ENCODE measurements around the gene GNG4. TPM values are rescaled to one million over a fixed set of nuclear protein-coding genes. Genes with fewer than 3 reads are reported as not detected.

The GNG4 gene
- total RNA-seq, 2 donors from 2014 or later, result 13.5 to 14.2 TPM

DNA sequence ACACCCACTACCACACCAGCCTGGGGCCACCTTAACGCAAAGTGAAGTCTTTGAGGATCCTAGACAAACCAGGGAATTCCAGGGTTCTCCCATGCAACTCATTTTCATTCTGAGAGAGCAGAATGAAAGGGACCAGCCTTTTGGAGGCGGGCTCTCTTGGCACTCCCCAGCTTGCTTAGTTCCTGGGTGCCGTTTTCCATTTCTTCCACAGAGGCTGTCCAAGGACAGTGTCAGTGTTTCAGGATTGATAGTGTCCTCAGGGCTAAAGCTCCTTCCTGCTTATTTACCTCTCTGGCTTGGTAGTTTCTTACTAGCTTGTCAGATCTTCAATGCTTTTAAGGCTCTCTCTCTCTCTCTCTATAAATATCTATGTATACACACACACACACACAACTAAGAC lies 30.1 kb upstream of the GNG4 start:
- Histone ChIP-seq H3K27me3 (ENCODE audit: control insufficient read depth, insufficient read depth, low read length, poor library complexity, severe bottlenecking) (no peaks in the 10 kb centered on the region), H3K4me3 (ENCODE audit: low read length) (no peak overlapping the region), H3K36me3 (ENCODE audit: control insufficient read depth, insufficient read depth, low read length) (no peaks in the 10 kb centered on the region), H3K9me3 (ENCODE audit: control insufficient read depth, low read length) (peaks cover 22% of the 10 kb centered on the region), H3K9ac (ENCODE audit: extremely low read depth, low read length, poor library complexity, severe bottlenecking) (no peak overlapping the region), H3K4me1 (ENCODE audit: control insufficient read depth, insufficient read depth, low read length) (peaks cover 13% of the 10 kb centered on the region), H3K27ac (ENCODE audit: low read depth, low read length) (no peak overlapping the region)
- Mint-ChIP-seq H3K36me3 (ENCODE audit: low read depth) (no peaks in the 10 kb centered on the region), H3K4me3 (no peak overlapping the region), H3K4me1 (peaks cover 36% of the 10 kb centered on the region), H3K27me3 (ENCODE audit: insufficient read depth) (no peaks in the 10 kb centered on the region), H3K9me3 (peaks cover 9% of the 10 kb centered on the region), H3K27ac (no peak overlapping the region)
- 94 to 96% methylated on average over 3 of the region's 3 CpGs for WGBS, 2 experiments (ENCODE audit: insufficient coverage in 1 of 2, insufficient read length in 1 of 2)
- TF ChIP-seq, protein P1, sequence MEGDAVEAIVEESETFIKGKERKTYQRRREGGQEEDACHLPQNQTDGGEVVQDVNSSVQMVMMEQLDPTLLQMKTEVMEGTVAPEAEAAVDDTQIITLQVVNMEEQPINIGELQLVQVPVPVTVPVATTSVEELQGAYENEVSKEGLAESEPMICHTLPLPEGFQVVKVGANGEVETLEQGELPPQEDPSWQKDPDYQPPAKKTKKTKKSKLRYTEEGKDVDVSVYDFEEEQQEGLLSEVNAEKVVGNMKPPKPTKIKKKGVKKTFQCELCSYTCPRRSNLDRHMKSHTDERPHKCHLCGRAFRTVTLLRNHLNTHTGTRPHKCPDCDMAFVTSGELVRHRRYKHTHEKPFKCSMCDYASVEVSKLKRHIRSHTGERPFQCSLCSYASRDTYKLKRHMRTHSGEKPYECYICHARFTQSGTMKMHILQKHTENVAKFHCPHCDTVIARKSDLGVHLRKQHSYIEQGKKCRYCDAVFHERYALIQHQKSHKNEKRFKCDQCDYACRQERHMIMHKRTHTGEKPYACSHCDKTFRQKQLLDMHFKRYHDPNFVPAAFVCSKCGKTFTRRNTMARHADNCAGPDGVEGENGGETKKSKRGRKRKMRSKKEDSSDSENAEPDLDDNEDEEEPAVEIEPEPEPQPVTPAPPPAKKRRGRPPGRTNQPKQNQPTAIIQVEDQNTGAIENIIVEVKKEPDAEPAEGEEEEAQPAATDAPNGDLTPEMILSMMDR (conservative IDR thresholded peaks at IDR 0.05), result no peak
- no peak for DNase-seq

DNA sequence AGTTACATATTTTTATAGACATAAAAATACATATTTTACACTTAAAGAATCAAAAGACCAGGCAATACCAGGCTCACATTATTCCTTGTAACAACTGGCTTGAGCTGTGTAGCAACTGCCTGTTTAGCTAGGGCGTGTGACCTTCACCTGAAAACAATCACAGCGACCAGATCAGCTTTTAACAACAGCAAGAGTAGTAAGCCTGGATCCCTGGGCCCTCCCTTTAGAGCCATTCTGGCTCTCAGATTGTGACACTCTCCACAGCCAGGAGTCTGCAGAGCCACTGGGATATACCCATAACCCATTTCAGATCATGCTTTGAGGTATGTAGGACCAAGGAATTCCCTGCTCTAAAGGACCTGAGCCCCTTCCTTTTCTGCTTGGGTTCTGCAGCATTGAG lies 29.4 kb upstream of the GNG4 start:
- peaks cover 9% of the 10 kb centered on the region for H3K9me3 Mint-ChIP-seq
- H3K27ac Mint-ChIP-seq, result no peak overlapping the region
- no peaks in the 10 kb centered on the region for H3K36me3 Mint-ChIP-seq (ENCODE audit: low read depth)
- no peaks in the 10 kb centered on the region for H3K27me3 ChIP-seq (ENCODE audit: control insufficient read depth, insufficient read depth, low read length, poor library complexity, severe bottlenecking)
- H3K36me3 ChIP-seq (ENCODE audit: control insufficient read depth, insufficient read depth, low read length), result no peaks in the 10 kb centered on the region
- H3K4me1 ChIP-seq (ENCODE audit: control insufficient read depth, insufficient read depth, low read length), result peaks cover 13% of the 10 kb centered on the region
- H3K4me3 ChIP-seq (ENCODE audit: low read length), result no peak overlapping the region
- no peak overlapping the region for H3K9ac ChIP-seq (ENCODE audit: extremely low read depth, low read length, poor library complexity, severe bottlenecking)
- WGBS, 2 experiments (ENCODE audit: insufficient coverage in 1 of 2, insufficient read length in 1 of 2), result 78 to 84% methylated on average over 2 of the region's 2 CpGs
- TF ChIP-seq, protein P1 (conservative IDR thresholded peaks at IDR 0.05), result no peak
- no peaks in the 10 kb centered on the region for H3K27me3 Mint-ChIP-seq (ENCODE audit: insufficient read depth)
- DNase-seq, result no peak
- H3K9me3 ChIP-seq (ENCODE audit: control insufficient read depth, low read length), result peaks cover 29% of the 10 kb centered on the region
- H3K27ac ChIP-seq (ENCODE audit: low read depth, low read length), result no peak overlapping the region
- H3K4me1 Mint-ChIP-seq, result peaks cover 33% of the 10 kb centered on the region
- H3K4me3 Mint-ChIP-seq, result no peak overlapping the region

GRCh38 chr1:235675152-235675890 lies 25.7 kb upstream of the GNG4 start:
- Mint-ChIP-seq H3K9me3 (peaks cover 24% of the 10 kb centered on the region), H3K27ac (no peak overlapping the region), H3K27me3 (ENCODE audit: insufficient read depth) (no peaks in the 10 kb centered on the region), H3K4me1 (peaks cover 6% of the 10 kb centered on the region), H3K36me3 (ENCODE audit: low read depth) (peaks cover 9% of the 10 kb centered on the region), H3K4me3 (no peak overlapping the region)
- Histone ChIP-seq H3K27me3 (ENCODE audit: control insufficient read depth, insufficient read depth, low read length, poor library complexity, severe bottlenecking) (no peaks in the 10 kb centered on the region), H3K27ac (ENCODE audit: low read depth, low read length) (no peak overlapping the region), H3K4me3 (ENCODE audit: low read length) (peak overlapping the region; percentile 16), H3K9me3 (ENCODE audit: control insufficient read depth, low read length) (peaks cover 58% of the 10 kb centered on the region), H3K36me3 (ENCODE audit: control insufficient read depth, insufficient read depth, low read length) (no peaks in the 10 kb centered on the region), H3K4me1 (ENCODE audit: control insufficient read depth, insufficient read depth, low read length) (no peaks in the 10 kb centered on the region), H3K9ac (ENCODE audit: extremely low read depth, low read length, poor library complexity, severe bottlenecking) (no peak overlapping the region)
- DNase-seq, result no peak
- WGBS, 2 experiments (ENCODE audit: insufficient coverage in 1 of 2, insufficient read length in 1 of 2), result 95 to 97% methylated on average over 8 to 9 of the region's 10 CpGs
- TF ChIP-seq, protein P1 (conservative IDR thresholded peaks at IDR 0.05), result no peak
